ENCODE measurements around the gene INTS2. TPM values are rescaled to one million over a fixed set of nuclear protein-coding genes. Genes with fewer than 3 reads are reported as not detected.
"Not testable (repeated sequence)": the region's sequence is repeated elsewhere in the genome, so short reads cannot be mapped to it uniquely, and the experiment has no call there.

Gene INTS2
- polyA plus RNA-seq, 3 donors = 11.0 to 14.2 (median 13.3) TPM

DNA sequence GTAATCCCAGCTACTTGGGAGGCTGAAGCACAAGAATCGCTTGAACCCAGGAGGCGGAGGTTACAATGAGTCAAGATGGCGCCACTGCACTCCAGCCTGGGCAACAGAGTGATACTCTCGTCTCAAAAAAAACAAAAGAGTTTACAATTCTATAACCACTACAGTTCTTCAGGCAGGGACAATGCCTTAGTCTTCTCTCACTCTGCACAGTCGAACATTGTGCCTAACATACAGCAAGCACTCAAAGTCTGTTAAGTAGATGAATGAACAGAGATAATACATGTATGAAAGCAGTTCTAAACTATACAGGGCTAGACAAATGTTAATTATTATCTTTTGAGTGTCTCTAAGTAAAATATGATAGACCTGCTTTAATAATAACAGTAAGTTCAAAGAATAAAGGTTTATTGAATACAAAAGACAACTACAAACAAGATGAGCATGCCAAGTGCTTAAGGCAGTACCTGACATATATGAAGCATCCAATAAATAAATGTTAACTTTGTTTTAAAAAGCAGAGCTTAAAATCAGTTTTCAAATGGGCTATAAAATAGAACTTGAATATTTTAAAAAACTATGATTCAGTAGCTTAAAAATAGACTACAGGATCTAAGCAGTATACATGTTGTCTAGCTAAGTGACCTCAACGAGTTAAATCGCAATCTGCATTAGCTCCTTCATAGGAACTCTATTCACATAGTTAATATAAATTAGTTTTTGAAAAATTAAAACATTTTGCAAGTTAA, 19.3 kb downstream of the INTS2 start:
- DNase-seq (ENCODE audit: extremely low read depth in 1 of 11, low read depth in 9 of 11, low spot score in 4 of 11) = no peak

DNA sequence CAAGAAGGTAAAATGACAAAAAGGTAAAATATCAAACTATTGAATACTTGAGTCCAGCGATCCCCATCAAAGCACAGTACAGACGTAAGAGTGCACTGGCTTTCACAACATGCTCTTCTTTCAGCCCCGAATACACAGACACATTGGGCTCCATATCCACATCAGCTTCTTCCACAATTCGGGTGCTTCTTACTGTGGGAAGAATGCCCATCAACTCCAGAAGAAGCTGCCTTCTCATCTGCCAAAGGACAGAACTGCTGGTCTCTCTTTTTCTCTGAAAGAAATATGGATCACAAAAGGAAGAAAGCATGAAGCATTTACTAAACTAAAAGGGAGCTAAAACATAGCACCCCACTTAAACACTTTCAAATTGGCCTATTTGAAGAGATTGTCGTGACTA, 20.4 kb downstream of the INTS2 start:
- DNase-seq (ENCODE audit: extremely low read depth in 1 of 11, low read depth in 9 of 11, low spot score in 4 of 11) = no peak

DNA sequence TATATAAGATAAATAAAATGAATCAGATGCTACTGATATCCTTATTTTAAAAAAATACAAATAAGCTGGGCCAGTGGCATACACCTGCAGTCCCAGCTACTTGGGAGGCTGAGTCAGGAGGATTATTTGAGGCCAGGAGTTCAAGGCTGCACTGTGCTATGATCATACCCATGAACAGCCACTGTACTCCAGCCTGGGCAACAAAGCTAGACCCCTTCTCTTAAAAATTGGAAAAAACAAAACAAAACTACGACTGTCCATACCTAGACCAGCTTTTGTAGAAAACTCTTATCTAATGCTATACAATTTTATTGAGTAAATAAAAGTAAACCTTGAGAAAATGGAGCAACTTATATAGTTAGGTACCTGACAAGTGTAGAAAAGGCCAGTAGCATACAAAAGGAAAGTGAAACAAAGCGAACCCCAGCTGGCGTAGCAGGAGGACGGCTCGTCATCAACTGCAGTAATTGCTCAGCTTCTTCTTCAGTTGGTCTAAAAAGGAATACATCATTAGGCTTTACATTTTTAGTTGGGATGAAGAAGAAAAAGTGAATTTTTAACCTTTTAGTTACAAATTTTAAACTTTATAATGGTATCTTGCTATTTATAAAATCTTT, 23.6 kb downstream of the INTS2 start:
- DNase-seq (ENCODE audit: extremely low read depth in 1 of 11, low read depth in 9 of 11, low spot score in 4 of 11) = no peak

DNA sequence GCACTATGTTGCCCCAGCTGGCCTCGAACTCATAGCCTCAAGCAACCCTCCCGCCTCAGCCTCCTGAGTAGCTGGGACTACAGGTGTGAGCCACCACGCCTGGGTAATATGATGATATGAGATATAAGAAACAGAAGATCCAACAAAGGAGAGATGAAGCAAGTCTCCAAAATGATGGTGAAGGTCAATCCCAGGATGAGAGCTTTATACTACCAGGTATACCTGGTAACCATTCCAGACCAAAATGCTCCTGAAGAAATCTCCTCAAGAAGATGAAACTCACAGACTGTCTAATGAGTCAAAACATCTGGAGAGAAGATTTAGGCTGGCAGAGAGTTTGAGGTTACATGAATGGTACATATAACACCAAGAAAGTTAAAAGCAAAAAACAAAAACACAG, 24.5 kb downstream of the INTS2 start:
- no peak for DNase-seq (ENCODE audit: extremely low read depth in 1 of 11, low read depth in 9 of 11, low spot score in 4 of 11)

DNA sequence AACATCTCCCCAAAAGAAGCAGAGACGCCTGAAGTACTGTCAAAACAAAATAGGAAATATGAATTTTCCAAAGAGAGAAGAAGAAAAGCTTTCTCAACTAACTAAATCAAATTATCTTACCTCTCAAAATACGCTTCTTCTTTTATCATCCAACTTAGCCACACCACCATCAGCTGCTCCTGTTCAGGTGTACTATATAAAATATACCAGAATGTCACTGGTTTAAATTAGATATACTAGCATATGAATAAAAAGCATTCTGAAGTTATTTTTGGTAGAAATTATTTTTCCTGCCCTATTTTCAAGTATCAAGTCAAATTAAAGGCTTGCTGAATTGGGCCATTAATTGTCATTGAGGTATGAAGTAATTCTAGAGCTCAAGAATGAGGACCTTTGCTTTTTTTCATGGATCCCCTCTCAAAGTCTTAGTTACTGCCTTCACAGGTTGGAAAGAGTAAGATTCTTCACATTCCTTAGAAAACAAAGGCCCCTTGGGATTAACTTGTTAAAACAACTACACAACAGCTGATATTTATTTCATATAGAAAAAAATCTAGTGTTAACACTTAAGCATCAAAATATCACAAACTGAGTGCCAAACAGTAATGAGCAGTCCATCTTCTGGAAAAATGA, 30.1 kb downstream of the INTS2 start:
- no peak for DNase-seq (ENCODE audit: extremely low read depth in 1 of 11, low read depth in 9 of 11, low spot score in 4 of 11)

DNA sequence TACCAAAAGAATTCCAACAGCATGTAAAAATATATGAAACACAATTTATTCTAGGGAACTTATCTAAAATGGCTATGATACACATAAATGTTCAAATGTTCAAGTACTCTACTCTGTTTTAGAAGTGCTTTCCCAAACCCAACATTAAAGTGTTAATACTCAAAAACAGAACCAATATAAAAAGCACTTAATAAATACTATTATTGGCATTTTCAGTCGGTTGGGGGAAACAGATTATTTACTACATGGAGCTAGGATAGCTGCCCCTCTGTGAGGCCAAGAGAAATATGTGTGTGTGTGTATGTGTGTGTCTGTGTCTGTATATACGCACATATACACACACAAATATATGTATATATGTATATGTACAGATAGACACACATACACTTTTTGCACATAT, 32.4 kb downstream of the INTS2 start:
- no peak for DNase-seq (ENCODE audit: extremely low read depth in 1 of 11, low read depth in 9 of 11, low spot score in 4 of 11)

DNA sequence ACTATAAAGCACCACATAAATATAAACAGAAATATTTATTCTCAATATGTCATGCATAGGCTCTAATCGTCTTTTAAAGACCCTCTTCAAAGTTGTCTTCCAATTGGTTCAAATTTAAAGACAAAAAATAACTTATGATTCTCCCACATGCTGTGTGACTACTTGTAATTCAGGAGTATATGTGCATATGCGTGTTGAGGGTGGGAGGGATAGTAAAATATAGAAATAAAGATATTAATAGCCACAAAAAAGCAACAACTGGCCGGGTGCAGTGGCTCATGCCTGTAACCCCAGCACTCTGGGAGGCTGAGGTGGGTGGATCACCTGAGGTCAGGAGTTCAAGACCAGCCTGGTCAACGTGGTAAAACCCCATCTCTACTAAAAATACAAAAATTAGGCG, 33.5 kb downstream of the INTS2 start:
- DNase-seq (ENCODE audit: extremely low read depth in 1 of 11, low read depth in 9 of 11, low spot score in 4 of 11) = not testable (repeated sequence)

DNA sequence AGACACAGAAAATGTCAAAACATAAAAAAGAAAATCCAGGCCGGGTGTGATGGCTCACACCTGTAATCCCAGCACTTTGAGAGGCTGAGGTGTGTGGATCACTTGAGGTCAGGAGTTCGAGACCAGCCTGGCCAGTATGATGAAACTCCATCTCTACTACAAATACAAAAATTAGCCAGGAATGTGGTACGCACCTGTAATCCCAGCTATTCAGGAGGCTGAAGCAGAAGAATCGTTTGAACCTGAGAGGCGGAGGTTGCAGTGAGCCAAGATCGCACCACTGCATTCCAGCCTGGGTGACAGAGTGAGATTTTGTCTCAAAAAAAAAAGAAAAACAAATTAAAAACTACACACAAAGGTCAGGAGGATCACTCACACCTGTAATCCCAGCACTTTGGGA, 40.0 kb downstream of the INTS2 start:
- not testable (repeated sequence) for DNase-seq (ENCODE audit: extremely low read depth in 1 of 11, low read depth in 9 of 11, low spot score in 4 of 11)

DNA sequence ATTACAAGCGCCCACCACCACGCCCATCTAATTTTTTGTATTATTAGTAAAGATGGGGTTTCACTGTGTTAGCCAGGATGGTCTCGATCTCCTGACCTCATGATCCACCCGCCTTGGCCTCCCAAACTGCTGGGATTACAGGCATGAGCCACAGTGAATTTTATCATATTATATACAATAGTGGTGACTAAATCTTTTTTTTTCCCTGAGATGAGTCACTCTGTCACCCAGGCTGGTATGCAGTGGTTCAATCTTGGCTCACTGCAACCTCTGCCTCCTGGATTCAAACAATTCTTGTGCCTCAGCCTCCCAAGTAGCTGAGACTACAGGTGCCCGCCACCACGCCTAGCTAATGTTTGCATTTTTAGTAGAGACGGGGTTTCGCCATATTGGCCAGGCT, 41.9 kb downstream of the INTS2 start:
- DNase-seq (ENCODE audit: extremely low read depth in 1 of 11, low read depth in 9 of 11, low spot score in 4 of 11) = not testable (repeated sequence)

DNA sequence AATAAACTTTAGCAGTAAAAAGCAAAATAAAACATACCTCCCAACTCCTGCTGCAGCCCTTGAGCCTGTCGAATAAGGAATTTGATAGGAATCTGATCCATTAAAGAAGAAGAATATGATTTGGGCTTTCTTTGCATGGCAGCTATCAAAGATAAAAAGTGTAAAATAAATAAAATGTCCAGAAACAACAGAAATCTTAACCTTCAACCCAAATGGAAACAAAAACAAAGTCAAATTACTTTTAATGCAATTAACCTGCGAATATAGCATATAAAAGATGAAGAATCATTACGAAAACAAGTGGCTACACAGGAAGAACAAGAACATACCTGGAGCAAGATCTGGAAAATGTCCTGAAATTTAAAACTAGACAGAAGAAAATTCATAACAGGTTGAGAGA, 42.9 kb downstream of the INTS2 start:
- no peak for DNase-seq (ENCODE audit: extremely low read depth in 1 of 11, low read depth in 9 of 11, low spot score in 4 of 11)

DNA sequence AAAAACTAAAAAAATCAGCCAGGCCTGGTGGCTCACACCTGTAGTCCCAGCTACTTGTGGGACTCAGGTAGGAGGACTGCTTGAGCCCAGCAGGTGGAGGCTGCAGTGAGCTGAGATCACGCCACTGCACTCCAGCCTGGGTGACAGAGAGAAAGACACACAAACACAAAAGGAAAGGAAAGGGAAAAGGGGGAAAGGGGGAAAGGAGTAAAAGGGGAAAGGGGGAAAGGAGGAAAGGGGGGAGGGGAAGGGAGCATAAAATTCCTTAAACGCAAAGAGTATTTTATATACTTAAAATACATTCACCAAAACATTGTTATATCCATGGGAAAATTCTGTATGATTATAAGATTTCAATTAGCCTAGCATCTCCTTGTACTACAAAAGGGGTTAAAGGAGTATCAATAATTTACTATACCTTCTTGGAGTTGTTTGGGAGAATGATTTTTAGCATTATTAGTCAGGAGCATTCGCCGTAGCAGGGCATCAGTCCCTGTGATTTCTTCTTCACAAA, 47.1 kb downstream of the INTS2 start:
- no peak for DNase-seq (ENCODE audit: extremely low read depth in 1 of 11, low read depth in 9 of 11, low spot score in 4 of 11)

DNA sequence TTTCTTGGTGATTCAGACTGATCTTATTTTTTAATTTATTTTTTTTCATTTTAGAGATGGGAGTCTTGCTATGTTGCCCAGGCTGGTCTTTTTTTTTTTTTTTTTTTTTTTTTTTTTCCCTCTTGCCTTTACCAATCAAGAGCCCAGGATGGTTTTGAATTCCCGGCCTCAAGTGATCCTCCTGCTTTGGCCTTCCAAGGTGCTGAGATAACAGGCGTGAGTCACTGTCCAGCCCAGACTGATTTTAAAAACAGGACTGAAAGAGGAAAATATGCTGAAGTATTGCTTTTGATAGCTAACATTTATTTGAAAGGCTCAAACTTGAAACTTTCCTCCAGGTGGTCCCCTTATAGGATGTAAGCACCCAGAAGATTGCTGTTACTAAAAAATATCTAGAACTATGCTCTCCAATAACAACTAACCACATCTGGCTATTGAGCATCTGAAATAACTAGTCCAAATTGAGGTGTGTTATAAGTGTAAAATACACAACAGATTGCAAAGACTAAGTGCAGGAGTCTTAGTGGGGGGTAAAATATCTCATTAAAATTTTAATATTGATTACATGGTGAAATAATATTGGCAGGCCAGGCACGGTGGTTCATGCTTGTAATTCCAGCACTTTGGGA, 48.7 kb downstream of the INTS2 start:
- no peak for DNase-seq (ENCODE audit: extremely low read depth in 1 of 11, low read depth in 9 of 11, low spot score in 4 of 11)

DNA sequence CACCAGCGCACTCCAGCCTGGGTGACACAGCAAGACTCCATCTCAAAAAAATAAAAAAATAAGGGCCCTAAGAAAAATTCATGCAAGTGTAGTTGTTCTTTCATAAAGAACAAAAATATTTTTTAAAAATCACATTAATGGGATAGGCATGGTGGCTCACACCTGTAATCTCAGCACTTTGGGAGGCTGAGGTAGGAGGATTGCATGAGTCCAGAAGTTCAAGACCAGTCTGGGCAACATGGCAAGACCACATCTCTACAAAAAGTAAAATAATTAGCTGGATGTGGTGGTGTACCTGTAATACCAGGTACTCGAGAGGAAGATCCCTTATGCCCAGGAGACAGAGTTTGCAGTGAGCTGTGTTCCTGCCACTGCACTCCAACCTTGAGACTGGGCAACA, 49.3 kb downstream of the INTS2 start:
- DNase-seq (ENCODE audit: extremely low read depth in 1 of 11, low read depth in 9 of 11, low spot score in 4 of 11) = no peak

DNA sequence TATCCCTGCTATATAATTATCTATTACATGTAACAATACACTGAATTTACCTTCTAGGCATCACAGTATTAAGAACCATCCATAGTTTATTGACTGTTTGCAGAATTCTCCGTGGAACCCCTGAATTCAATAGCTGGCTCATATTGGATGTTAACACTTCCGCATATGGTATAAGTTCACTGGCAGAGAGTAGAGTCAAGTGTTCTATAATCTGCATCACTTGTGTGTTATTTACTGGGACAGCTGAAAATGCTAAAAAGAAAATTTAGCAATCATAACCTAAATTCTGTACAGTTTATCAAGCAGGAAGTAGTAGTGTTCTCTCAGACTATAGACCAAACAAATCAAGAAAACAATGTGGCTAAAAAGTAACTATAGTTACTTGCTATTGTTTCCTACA, 49.9 kb downstream of the INTS2 start:
- DNase-seq (ENCODE audit: extremely low read depth in 1 of 11, low read depth in 9 of 11, low spot score in 4 of 11) = no peak

DNA sequence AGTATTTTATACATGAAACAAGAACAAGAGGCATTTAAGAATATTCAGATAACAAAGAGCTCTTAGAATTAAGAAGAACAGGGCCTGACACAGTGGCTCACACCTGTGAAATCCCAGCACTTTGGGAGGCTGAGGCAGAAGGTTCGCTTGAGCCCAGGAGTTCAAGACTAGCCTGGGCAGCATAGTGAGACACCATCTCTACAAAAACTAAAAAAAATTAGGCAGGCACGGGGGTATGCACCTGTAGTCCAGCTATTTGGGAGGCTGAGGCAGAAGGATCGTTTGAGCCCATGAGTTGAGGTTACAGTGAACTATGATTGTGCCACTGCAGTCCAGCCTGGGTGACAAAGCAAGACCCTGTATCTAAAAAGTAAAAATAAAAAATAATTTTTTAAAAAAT, 52.0 kb downstream of the INTS2 start:
- no peak for DNase-seq (ENCODE audit: extremely low read depth in 1 of 11, low read depth in 9 of 11, low spot score in 4 of 11)

DNA sequence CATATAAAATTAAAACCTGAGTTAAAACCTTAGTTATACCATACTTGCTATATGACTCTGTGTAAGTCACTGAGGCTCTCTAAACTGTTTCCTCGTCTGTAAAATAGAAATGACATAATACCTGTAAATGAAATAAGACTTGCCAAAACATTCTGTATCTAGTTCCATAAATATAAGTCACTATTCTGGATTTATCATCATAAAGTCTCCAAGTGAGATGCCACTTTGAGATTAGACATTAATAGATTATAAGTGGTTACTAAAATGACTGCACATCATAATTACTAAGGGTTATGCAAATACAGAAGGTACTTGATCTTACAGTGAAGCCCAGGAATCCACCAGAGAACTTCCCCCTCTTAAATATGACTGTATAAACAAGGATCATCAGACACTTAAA, 52.5 kb downstream of the INTS2 start:
- no peak for DNase-seq (ENCODE audit: extremely low read depth in 1 of 11, low read depth in 9 of 11, low spot score in 4 of 11)

DNA sequence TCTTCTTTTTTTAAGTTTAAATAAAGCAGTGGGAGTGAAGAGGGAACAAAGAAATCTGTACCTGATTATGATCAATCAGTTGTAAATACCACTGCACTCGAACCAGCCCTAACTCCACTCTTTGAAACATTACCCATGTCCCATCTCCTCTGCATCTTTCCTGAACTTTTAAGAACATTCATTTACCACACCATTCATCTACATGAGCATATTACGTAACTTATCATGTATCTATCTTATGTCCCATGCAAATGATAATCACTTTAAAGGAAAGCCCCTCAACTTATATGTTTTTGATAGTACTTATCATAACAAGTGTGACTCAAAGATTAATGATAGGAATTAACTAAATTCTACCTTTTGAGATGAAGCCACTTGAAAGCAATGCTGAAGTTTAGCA, 53.7 kb downstream of the INTS2 start:
- no peak for DNase-seq (ENCODE audit: extremely low read depth in 1 of 11, low read depth in 9 of 11, low spot score in 4 of 11)

DNA sequence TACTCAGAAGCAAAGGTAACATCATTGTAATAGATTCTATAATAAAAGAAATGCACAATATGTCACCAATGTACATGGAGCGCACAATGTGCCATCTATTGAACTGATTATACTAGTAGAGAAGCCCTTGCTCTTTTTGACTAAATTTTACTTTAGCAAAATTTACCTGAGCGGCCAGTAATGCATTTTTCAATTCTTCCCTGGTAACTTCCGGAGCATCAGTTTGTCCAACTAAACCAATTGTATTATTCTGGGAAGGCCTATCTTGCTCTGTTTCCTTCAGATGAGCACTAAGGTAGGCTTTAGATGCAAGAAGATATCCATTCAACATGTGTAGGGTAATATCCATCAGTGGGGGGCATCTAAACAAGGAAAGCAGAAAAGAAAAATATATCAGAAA, 55.7 kb downstream of the INTS2 start:
- DNase-seq (ENCODE audit: extremely low read depth in 1 of 11, low read depth in 9 of 11, low spot score in 4 of 11) = no peak

DNA sequence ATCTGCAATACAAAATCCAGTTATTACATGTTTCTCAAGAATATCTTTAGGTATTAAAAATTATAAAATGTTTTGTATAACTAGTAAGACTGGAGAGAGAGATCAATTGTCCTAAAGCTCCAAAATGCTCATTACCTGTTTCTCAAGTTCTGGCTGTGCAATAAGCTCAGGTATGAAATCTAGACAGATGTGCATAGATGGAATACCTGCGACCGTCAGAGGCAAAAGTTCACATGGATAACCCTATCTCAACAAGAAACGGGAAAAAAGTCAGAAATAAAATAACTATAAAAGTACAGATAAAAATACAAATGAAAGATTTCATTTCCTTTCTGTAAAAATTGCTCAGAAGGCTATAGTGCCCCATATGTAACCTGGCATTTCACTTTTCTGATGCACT, 58.6 kb downstream of the INTS2 start:
- no peak for DNase-seq (ENCODE audit: extremely low read depth in 1 of 11, low read depth in 9 of 11, low spot score in 4 of 11)

DNA sequence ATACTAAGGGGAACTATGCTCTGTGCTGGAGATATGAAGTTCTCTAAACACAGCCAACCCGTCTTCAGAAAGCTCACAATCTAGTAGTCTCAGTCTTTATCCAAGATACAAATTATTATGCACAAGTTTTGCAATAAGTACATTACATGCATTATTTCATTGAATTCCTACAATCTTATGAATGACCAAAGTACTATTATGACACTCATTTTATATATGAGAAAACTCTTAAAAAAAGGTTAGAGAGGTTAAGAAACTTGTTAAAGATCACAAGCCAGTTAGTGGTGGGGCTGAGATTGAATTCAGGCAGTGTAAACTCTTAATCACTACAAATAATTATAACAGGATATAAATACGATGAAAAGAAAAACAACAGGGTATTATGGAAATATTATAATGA, 59.7 kb downstream of the INTS2 start:
- DNase-seq (ENCODE audit: extremely low read depth in 1 of 11, low read depth in 9 of 11, low spot score in 4 of 11) = no peak

Measured in renal cortex interstitium (tissue), 11 donors.